ENCODE measurements around the gene PCNX4. TPM values are rescaled to one million over a fixed set of nuclear protein-coding genes. Genes with fewer than 3 reads are reported as not detected.

PCNX4 gene
- total and polyA plus RNA-seq, 8 donors: 34.8 to 129 (median 109) TPM

DNA sequence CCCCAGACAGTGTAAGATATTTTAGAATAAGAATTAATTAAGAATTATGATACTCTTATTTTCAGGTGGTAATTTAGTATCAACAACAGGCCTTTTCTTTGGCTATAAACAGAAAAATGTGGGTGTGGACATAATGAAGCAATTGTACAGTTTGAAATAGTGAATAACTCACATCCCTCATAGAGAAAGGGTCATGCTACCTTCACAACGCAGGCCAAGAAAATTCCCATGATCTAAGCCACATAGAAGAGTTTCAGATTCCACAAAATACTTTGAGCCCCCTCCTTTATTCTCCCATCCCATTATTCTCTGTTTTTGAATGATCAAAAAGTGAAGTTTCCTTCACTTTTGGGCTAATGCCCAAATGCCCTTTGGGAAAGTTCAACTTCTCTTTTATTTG, 97.0 kb downstream of the PCNX4 start:
- ATAC-seq: no peak
- TF ChIP-seq, protein P1, sequence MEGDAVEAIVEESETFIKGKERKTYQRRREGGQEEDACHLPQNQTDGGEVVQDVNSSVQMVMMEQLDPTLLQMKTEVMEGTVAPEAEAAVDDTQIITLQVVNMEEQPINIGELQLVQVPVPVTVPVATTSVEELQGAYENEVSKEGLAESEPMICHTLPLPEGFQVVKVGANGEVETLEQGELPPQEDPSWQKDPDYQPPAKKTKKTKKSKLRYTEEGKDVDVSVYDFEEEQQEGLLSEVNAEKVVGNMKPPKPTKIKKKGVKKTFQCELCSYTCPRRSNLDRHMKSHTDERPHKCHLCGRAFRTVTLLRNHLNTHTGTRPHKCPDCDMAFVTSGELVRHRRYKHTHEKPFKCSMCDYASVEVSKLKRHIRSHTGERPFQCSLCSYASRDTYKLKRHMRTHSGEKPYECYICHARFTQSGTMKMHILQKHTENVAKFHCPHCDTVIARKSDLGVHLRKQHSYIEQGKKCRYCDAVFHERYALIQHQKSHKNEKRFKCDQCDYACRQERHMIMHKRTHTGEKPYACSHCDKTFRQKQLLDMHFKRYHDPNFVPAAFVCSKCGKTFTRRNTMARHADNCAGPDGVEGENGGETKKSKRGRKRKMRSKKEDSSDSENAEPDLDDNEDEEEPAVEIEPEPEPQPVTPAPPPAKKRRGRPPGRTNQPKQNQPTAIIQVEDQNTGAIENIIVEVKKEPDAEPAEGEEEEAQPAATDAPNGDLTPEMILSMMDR (IDR thresholded peaks at IDR 0.05): no peak
- Histone ChIP-seq H3K27ac (no peak overlapping the region), H3K9me3 (no peaks in the 10 kb centered on the region), H3K4me1 (peaks cover 0 to 5% of the 10 kb centered on the region in 2 donors), H3K27me3 (no peaks in the 10 kb centered on the region), H3K36me3 (no peaks in the 10 kb centered on the region), H3K4me3 (no peak overlapping the region)
- intact Hi-C loops (cut with DNase I): loop anchor here in 1 of 2 donors (10.0 kb wide), 2 partner anchors 124 to 224 kb away; no protein-coding TSS in a partner anchor
- DNase-seq: no peak

DNA sequence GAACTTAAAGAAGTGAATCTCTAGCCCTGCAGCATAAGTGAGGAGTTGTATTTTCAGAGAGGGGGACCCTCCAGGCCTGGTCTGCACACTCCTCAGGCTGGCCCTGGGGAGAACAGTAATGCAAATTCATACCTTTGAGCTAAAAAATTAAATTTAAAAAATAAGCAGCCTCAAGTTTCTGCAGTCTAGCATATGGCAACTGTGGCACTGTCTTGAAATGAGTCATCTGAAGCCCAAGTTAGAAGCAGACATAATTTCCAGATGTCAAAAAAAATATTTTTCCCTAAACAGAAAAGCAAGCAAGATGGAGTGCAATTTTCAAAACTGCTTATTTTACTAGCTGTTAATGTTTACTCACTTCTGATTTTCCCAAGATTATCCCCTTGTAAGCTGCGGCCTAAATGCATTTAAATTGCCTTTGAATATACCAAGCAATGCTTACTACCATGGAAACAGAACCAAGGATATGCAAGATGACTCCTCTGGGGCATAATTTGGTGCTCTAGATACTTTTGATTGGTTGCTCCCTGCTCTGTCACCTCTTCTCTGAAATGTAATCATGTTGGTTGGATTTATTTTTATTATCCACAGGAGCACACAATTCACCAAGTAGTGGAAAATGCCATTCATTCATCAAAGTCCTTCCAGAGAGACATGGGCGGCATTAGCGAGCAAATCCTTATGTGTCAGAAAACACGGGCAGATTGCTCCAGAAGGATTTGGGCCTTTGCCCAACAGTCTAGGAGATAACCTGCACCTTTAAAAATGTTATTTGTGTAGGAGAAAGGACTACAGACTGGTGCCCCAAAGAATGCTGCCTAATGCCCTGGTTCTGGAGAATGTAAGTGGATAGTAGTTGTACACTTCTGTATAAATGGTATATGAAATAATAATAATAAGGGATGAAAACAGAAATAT, 98.5 kb downstream of the PCNX4 start:
- DNase-seq: no peak
- intact Hi-C loops (cut with DNase I): loop anchor here in 1 of 2 donors (10.0 kb wide), 2 partner anchors 125 to 225 kb away; no protein-coding TSS in a partner anchor

DNA sequence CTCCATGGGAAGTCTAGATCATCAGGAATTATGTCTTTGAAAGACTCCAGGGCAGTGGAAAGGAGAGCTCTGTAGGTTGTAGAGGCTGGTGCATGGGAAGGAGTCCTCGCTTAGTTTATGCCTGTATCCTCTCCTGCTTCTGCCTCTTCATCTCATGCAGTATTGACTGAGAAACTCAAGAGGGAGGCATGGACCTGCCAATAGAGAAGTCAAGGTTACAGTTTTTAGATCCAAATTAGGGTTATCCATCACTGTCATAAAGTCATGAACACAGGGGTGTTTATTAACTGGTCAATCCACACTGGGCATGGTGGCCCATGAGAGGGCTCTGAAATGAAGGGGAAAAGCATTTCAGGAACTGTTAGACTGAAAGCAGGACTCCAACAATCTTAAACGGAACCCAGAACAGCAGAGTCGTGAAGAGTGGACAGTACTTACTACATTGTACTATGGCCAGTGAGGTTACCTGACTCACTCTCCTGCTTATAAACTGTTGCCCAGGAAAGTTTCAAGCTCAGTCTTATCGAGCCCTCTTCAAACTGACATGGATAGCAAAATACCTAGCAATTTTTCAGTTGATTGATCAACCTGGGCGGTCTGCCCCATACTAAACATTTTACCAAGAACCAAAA, 103.6 kb downstream of the PCNX4 start:
- no peak for ATAC-seq
- Histone ChIP-seq H3K27ac (no peak overlapping the region), H3K27me3 (no peaks in the 10 kb centered on the region), H3K4me3 (no peak overlapping the region), H3K36me3 (no peaks in the 10 kb centered on the region), H3K9me3 (peaks cover 0 to 9% of the 10 kb centered on the region in 2 donors), H3K4me1 (no peaks in the 10 kb centered on the region)
- intact Hi-C loops (cut with DNase I): no loop called here
- DNase-seq: no peak
- TF ChIP-seq, protein P1 (IDR thresholded peaks at IDR 0.05): no peak

More for the DNA sequence above, 98.5 kb downstream of the PCNX4 start:
- Histone ChIP-seq H3K4me3 (no peak overlapping the region), H3K4me1 (no peaks in the 10 kb centered on the region), H3K27ac (no peak overlapping the region), H3K36me3 (no peaks in the 10 kb centered on the region), H3K9me3 (no peaks in the 10 kb centered on the region), H3K27me3 (no peaks in the 10 kb centered on the region)
- TF ChIP-seq, protein P1 (IDR thresholded peaks at IDR 0.05): no peak
- ATAC-seq: no peak

DNA sequence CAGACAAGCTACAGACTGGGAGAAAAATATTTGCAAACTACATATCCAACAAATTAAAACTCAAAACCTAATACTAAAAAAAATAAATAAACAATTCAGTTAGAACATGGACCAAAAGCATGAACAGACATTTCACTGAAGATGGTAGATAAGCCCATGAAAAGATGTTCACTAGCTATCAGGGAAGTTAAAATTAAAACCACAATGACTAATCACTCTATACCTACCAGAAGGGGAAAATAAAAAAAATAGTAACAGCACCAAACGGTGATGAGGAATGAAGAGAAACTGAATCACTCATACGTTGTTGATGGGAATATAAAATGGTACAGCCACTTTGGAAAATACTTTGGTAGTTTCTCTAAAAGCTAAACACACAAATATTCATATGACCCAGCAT, 104.6 kb downstream of the PCNX4 start:
- intact Hi-C loops (cut with DNase I): no loop called here
- H3K27ac ChIP-seq: no peak overlapping the region
- ATAC-seq: no peak

More for the DNA sequence above, 104.6 kb downstream of the PCNX4 start:
- DNase-seq: no peak
- no peaks in the 10 kb centered on the region for H3K27me3 ChIP-seq
- peaks cover 0 to 9% of the 10 kb centered on the region in 2 donors for H3K9me3 ChIP-seq
- H3K4me1 ChIP-seq: no peaks in the 10 kb centered on the region
- no peak overlapping the region for H3K4me3 ChIP-seq
- no peaks in the 10 kb centered on the region for H3K36me3 ChIP-seq
- TF ChIP-seq, protein P1 (IDR thresholded peaks at IDR 0.05): no peak

Data from left lung (tissue), 10 donors.